HG03095 (cell line): ENCODE measurements around the gene ALG3.

Experiments
- ATAC-seq: cut with Tn5 transposase; IDR thresholded peaks from one replicate; pipeline ENCODE4 v1.9.1; 2021; ENCODE audit warnings: moderate library complexity; ENCODE audit not compliant: unreplicated experiment

ALG3 gene

DNA sequence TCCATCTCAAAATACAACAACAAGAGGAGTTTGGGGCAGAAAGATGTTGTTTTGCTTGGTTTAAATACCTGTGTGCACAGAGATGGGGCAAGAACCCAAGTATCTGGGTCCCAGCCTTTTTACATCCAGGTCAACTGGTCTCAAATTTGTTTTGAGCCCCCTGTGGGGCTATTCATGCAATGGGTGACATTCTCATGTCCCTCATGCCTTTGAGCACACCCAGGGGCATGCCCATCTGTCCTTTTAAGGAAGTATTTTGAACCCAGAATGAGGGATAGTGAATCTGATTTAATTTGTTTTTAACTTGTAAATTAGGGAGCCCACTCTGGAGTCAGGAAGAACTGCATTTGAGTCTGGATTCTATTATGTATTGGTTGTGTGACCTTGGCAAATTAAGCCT lies 47.9 kb downstream of the ALG3 start:
- no peak for ATAC-seq

DNA sequence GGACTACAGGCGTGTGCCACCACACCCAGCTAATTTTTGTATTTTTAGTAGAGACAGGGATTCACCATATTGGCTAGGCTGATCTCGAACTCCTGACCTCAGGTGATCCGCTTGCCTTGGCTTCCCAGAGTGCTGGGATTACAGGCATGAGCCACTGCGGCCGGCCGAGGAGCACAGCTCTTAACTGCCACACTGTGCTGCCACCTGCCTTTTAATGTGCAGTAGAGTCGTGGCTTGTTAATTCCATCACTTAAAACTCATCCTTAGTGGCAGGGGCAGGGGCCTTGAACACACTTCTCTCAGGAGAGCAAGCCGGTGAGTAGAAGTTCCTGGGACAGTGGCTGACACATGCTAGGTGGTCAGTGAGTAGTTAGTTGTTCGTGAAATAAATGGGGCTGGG lies 50.3 kb downstream of the ALG3 start:
- no peak for ATAC-seq

DNA sequence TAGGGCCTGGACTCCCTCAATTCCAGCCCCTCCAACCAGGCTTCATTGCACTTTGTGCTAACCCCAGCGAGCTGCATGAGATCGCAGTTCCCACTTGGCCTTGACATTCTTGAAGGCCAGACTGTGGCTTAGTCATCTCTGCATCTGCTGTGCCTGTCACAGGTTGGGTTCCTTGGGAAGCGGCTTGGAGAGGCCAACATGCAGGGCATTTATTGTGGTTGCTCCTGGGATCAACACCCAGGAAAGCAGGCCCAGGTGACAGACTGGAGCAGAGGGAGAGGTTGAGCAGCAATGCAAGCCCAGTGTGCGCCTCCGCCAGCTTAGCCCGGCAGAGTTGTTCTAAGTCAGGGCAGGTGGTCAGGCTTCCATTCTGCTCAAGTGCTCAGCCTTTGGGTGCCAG lies 52.2 kb downstream of the ALG3 start:
- ATAC-seq: no peak

DNA sequence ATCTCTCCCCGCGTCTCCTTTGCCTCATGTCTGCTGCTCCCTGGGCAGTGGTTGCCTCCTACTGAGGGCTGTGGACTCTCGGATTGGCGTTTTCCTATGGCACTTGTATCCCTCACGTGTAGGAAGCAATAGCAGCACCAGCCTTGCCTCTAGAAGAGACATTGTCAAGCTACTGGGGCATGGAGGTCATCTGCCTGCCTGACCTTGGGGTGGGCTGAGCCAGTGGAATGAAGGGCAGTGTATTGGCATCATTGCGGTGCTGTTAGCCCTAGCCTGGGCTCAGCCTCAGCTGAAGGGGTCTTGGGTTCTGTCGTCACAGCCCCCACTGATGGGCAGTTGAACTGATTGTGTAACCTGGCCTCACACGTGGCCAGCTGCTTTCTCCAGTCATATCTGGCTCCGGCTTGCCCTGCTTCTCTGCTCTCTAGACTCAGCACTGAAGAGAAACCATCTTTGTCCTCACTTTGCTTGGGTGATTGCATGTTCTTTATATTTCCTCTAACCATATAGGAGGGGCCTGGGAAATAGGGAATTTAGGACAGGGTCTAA lies 54.7 kb downstream of the ALG3 start:
- no peak for ATAC-seq

DNA sequence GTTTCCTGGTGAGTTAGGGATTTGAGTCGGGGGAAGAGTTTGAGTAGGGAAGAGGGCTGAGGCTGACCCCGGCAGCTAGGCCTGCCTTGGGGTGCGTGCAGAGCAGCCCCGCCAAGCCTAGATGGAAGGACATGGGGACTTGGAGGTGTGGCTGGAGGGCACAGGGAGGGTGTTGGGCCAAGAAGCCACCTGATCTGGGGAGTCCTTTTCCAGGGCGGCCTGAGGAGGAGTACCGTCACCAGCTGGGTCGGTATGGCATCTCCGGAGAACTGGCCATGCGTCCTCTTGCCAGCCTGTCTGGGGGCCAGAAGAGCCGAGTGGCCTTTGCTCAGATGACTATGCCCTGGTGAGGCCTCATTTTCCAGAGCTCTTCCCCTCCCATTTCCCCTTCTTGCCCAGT lies 55.9 kb downstream of the ALG3 start:
- ATAC-seq: no peak
